GM19328 (cell line): ENCODE measurements around the gene RAB11B.
"Not testable (repeated sequence)": the region's sequence is repeated elsewhere in the genome, so short reads cannot be mapped to it uniquely, and the experiment has no call there.

Experiments used
- ATAC-seq: cut with Tn5 transposase; IDR thresholded peaks from one replicate; pipeline ENCODE4 v1.9.1; 2021; ENCODE audit warnings: mild to moderate bottlenecking, moderate library complexity; ENCODE audit not compliant: unreplicated experiment

Gene RAB11B

DNA sequence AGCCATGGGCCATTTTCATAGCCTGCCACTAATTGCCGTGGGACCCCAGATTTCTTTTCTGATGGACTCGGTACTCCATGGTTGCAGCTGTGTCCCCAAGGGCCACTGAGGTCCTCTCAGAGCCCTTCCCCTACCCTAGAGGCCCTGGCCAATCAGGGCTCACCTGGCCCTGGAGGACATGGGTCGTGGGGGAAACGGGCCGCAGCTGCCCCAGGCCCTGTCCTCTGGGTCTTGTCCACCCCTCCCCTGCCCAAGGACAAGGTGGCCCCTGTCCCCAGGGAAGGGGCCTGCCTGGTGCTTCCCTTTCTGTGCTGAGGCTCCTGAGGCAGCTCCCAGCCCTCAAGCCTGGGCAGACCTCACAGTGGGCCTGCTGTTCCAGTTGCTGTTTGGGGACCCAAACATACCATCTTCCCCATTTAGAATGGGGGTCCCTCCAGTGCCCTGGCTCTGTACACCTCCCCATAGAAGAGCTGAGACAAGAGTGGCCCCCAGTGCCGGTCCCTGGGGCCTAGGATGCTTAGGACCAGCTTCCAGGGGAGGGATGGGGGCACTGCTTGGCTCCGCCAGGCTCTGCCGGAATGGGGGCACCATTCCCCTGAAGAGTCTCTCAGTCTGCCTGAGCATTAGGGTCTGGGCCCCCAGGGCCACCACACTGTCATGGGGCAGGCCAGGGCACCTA, 3.2 kb downstream of the RAB11B start:
- no peak for ATAC-seq

DNA sequence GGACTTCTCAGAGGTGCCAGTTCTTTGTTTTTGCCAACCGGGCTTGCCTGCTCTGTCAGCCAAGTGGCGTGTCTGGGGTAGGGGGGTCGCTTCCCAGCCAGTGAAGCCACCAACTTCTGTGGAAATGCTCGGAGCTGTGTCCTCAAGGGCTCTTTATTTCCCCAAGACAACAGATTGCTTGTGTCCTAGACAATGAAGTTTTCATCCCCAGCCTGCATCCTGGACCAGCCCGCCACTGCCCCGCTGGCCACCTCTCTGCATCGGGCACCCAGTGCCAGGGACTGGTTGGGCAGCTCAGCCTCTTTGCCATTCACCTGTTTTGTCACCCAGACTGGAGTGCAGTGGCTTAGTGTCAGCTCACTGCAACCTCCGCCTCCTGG, 3.7 kb downstream of the RAB11B start:
- no peak for ATAC-seq

GRCh38 chr19:8395621-8396082, 5.5 kb downstream of the RAB11B start:
- ATAC-seq: no peak

- no peak for ATAC-seq
These were observed 6.0 kb downstream of the RAB11B start for GRCh38 chr19:8396185-8396562.

GRCh38 chr19:8396563-8397203, 6.5 kb downstream of the RAB11B start:
- no peak for ATAC-seq

DNA sequence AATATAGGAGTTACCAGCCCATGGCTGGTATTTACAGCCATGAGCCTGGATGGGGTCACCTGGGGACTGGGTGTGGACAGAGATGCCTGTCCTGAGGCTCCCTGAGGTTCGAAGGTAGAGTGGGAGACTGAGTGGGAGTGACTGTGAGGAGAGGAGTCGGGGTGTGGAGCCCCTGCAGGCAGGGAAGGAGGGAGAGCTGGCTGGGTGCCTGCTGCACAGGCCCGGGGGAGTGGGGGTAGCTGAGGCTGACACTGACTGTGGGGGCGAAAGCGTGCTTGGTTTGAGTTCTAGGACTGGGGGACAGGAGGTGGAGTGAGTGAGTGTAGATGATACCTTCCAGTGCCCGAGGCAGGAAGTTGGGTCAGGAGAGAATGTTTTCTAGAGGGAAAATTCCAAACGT, 7.1 kb downstream of the RAB11B start:
- no peak for ATAC-seq

DNA sequence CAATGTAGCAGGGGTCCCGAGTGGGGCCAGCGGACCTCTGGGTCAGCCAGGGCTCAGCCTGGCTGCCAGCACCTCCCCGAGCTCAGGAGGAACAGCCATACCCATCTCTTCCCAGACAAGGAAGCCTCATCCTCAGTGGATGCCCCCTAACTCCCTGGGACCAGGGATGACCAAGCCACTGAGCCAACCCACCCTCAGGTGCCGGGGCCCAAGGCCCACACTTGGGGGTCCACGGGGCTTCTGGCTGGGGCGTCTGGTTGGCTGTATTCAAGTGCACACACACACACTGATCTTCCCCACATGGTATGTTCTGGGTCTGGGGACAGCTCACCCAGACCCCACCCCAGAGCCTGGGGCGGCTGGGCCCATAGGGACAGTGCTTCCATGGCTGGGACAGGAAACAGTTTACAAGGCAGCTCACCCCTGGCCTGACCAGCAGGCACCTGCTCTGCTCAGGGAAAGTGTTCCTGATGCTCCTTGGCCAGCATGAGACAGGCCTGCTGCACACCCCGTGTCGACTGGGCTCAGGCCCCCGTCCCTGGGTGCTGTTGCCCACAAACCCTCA, 7.7 kb downstream of the RAB11B start:
- ATAC-seq: no peak

GRCh38 chr19:8398311-8398771, 8.2 kb downstream of the RAB11B start:
- ATAC-seq: no peak

- no peak for ATAC-seq
These were observed 9.6 kb downstream of the RAB11B start for GRCh38 chr19:8399681-8400188.

- no peak for ATAC-seq
These were observed 11.8 kb downstream of the RAB11B start for GRCh38 chr19:8401981-8402411.

DNA sequence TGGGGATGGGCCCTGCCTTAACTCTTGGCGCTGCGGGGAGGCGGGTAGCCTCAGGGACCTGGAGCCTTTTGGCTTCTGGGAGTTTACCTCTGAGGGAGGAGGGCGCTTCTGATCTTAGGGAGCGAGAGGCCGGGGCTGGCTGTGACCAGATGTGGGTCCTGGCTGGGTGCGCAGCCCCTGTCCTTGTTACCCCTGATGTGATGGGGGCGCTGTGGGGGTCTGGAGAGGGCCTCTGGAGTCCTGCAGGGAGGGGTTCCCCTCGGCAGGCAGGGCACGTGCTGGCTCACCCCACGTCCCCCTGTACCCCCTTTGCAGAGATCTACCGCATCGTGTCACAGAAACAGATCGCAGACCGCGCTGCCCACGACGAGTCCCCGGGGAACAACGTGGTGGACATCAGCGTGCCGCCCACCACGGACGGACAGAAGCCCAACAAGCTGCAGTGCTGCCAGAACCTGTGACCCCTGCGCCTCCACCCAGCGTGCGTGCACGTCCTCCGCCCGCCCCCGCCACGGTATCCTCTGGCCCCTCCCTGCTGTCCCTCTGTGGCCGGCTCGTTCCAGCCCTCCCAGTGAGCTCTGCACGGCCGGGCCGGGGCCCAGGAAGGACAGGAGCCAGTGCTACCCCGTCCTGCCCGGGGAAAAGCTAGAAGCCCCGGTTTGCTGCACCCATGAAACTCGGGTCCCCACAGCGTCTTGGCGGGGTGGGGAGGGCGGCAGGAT, 13.1 kb downstream of the RAB11B start:
- ATAC-seq: no peak

GRCh38 chr19:8403820-8404109, 13.6 kb downstream of the RAB11B start:
- no peak for ATAC-seq

DNA sequence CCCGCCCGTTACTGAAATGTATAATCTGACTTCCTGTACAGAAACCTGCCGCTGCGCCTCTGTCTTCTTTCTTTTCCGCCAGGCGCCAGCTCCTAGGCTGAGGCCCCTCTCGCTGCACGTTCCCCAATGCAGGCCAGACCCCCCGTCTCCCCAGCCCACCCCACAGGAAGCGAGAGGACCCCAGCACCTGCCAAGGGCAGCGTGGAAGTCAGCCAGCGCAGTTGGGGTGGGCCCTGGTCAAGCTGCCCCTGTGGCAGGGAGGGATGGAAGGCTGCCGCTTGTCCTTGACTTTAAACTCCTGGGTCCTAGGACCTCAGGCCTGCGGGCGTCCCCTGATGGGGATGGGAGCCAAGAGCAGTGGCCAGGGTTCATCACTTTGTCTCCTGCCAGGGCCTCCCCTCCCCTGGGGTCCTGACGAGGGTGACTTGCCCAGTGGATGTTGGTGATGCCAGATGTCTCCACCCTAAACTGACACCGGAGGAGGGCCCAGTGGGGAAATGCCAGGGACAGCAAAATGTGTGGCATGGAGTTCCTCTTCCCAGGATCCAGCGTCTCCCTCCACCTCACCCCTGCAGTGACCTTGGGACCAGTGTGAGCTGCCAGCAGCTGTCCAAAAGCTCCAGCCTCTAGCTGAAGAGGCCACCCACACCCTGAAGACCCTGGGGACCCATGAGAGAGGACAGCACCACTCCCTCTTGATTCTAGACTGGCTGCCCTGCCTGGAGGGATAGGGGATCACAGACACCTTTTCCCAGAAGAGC, 14.4 kb downstream of the RAB11B start:
- no peak for ATAC-seq

DNA sequence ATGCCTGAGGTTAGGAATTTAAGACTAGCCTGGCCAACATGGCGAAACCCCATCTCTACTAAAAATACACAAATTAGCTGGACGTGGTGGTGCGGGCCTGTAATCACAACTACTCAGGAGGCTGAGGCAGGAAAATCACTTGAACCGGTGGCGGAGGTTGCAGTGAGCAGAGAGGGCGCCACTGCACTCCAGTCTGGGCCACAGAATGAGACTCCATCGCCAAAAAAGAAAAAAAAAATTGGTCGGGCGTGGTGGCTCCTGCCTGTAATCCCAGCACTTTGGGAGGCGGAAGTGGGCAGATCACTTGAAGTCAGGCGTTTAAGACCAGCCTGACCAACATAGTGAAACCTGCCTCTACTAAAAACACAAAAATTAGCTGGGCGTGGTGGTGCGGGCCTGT, 20.6 kb downstream of the RAB11B start:
- not testable (repeated sequence) for ATAC-seq

DNA sequence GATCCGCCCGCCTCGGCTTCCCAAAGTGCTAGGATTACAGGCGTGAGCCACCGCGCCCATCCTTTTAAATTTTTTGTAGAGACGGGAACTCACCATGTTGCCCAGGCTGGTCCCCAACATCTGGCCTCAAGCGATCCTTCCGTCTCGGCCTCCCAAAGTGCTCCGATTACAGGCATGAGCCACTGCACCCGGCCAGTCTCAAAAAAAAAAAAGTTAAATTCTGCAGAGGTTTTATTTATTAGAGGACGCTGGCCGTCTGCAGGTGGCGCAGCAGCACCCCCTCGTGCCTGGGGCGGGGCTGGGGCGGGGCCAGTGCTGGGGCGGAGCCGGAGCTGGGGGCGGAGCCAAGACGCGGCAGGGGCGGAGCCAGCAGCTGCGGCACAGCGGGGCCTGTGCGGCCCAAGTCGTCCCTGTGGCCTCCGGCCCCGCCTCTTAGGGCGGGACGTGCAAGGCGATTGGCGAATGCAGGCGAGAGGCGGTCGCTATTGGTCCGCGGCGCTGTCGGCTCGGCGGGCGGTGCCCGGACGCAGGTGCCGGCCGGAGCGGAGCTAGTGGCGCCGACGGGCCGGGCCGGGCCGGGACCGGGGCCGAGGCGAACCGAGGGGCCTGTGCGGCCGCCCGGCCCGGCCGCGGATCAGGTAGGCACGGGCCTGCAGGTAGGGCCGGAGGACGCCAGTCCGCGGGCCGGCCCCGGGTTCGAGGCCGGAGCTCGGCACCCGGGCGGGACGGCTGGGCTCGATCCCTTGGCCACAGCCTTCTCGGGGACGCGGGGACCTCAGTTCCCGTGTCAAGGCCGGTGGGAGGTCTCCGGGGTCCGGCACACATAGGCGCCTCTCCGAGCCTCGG, 22.8 kb downstream of the RAB11B start, which contains the start of gene MARCHF2:
Gene MARCHF2, plus strand, starts transcription at position 523 of the 846 bp plus-strand sequence. CDS start 8,536 bp downstream, outside the sequence.
- peak; percentile 99 for ATAC-seq

DNA sequence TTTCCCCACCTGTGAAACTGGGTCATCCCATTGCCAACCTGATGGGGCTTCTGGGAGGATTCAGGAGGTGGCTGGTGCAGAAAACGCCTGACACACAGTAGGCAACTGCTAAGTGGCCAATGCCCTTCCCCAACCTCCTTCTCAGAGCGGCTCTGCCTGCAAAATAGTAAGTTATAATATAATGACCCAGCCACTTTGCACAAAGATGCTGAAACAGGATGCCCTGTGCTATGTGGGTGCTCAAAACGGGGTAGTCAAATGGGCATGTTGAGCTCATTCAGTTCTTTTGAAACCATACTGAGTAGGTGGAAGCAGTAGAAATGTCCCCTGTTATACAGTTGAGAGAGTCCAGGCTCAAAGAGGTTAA, 23.5 kb downstream of the RAB11B start:
- ATAC-seq: peak; percentile 1

DNA sequence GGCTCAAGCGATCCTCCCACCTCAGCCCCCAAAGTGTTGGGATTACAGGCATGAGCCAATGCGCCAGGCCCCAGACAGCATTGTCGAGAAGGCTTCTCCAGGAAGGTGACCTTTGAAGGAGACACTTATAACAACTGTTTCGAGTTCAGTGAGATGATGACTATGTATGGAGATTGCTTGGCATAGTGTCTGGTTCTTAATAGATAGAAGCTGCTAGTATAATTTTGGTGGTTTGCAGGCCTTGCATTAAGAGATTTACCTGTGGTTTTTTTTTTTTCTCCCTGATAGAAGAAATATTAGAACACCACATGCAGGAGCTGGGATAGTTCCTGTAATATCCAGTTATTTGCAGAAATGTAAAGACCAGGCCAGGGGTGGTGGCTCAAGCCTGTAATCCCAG, 26.6 kb downstream of the RAB11B start:
- no peak for ATAC-seq

GRCh38 chr19:8421484-8422461, 31.6 kb downstream of the RAB11B start:
- no peak for ATAC-seq

DNA sequence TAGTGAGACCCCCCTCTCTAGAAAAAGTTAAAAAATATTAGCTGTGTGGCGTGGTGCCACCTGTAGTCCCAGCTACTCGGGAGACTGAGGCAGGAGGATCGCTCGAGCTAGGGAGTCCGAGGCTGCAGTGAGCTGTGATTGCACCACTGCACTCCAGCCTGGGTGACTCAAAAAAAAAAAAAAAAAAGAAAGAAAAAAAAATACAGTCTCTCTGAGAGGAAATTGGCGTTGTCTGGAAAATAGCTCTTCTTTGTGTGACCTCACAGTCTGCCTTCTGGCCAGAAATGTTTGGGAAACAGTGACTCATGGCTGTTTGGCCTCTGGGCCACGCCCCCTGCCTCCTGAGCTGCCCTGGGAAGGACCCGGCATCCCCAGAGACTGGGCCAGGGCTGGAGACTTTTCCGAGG, 33.7 kb downstream of the RAB11B start:
- ATAC-seq: no peak
